Transverse colon (tissue), 4 donors: ENCODE measurements around the gene ARHGEF37.

Source experiments
- CTCF ChIP-seq, 5 experiments: fragments of 200-600 bp in 3 of 5; fragments of 450-650 bp in 2 of 5; sonication (generic) in 3 of 5; IDR thresholded peaks; 1 replicate in 2 of 5; 2 replicates in 3 of 5; pipeline ENCODE4 v1.5.1; 2016 to 2017; ENCODE audit warnings: antibody characterized with exemption in 5 of 5, inconsistent platforms in 3 of 5, mild to moderate bottlenecking in 2 of 5, moderate library complexity in 1 of 5
- POLR2A ChIP-seq: fragments of 450-650 bp; IDR thresholded peaks from one replicate; pipeline ENCODE4 v1.6.1; 2016; ENCODE audit warnings: antibody characterized with exemption, mild to moderate bottlenecking, moderate library complexity
- POLR2AphosphoS5 ChIP-seq, 3 donors: sonication (generic); formaldehyde crosslinking; IDR thresholded peaks; one replicate each; pipeline ENCODE4 v1.6.1; 2016; ENCODE audit warnings: antibody characterized with exemption in 3 of 3

DNA sequence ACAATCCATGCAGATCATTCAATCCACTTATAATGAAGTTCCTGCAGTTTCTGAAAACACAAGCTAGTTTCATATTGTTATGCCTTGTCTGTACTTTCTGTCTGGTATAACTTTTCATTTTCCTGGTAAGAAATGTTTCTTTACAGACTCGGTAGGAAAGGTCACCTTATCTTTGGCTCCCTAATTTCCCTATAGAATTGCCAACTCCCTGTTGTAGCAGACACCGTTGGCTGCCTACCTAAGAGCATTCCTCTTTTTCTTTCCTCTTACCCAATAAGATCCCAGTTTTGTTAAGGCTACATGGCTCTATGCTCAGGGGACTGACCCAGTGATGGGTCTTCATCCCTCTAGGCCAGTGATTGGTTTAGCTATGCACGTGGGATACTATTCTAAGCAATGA, 6.2 kb upstream of the ARHGEF37 start:
- TF ChIP-seq POLR2A (no peak), CTCF (IDR thresholded peaks at IDR 0.05) (no peak), POLR2AphosphoS5 (IDR thresholded peaks at IDR 0.05) (no peak)
